ENCODE measurements around the gene TYSND1.

GRCh38 chr10:70088308-70088698 is 58.2 kb downstream of the TYSND1 start:
- TF ChIP-seq CTCF (IDR thresholded peaks at IDR 0.05; ENCODE audit: insufficient read depth, low read length, poor library complexity, severe bottlenecking) (no peak), EZH2phosphoT487 (conservative IDR thresholded peaks at IDR 0.05; ENCODE audit: low read length) (no peak)

All from SU-DHL-6 (cell line).